Measurements from ENCODE around the gene COBL.

Gene COBL

DNA sequence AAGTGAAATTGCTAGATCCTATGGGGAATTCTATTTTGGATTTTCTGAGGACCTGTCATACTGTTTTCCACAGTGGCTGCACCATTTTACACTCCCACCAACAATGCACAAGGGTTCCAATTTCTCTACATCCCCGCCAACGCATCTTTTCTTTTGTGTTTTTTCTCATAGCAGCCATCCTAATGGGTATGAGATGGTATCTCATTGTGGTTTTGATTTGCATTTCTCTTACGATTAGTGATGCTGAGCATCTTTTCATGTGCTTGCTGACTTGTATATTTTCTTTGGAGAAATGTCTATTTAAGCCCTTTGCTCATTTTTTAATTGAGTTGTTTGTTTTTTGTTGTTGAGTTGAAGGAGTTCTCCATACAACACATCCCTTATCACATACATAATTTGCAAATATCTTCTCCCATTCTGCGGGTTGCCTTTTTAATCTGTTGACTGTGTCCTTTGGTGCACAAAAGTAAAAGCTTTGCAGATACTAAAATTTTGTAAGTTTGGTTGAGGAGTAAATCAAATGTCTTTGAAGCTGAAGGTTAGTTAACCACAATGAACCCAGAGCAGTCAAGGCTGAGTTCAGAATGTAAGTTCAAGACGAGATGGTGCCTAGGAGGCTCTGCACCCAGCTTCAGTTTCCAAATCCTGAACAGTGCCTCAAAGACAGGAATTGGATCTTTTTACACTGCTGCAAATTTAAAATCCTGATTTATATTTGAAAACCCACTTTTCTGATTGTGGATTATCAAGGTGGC lies 195.4 kb downstream of the COBL start:
- no peak for DNase-seq (ENCODE audit: low spot score)

DNA sequence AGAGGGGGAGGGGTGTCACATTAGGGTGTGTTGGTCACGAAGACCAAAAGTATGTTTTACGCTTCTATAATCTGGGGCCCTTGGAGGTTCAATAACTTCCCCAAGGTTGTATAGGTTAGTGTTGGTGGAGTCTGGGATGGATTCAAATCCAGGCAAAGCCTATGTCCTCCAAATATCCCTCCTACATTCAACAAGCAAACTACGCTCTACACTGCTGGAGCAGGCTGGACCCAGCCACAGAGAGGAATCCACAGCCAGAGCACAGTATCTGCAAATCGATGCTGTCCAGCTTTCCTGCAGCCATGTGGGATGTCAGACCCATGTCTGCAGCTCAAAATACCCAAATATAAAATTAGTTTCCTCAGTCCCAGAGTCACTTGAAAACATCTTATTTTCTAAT lies 198.0 kb downstream of the COBL start:
- DNase-seq (ENCODE audit: low spot score): no peak

DNA sequence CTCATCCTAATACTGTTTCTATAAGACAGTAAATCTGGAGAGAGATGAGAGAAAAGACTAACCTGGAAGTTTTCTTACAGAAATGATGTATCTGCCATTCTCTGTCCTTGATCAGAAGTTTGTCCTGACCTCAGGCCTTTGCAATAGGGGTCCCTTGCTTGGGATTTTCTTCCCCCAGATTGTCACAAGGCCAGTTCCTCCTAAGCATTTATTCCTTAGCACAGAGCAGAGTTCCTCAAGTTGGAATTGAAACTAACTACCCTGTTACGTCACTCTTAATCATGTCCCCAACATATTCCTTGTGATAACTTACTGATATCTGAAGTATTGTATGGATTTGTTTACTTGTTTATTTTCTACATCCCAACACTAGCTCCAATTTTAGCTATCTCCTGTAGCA lies 202.1 kb downstream of the COBL start:
- DNase-seq (ENCODE audit: low spot score): no peak

DNA sequence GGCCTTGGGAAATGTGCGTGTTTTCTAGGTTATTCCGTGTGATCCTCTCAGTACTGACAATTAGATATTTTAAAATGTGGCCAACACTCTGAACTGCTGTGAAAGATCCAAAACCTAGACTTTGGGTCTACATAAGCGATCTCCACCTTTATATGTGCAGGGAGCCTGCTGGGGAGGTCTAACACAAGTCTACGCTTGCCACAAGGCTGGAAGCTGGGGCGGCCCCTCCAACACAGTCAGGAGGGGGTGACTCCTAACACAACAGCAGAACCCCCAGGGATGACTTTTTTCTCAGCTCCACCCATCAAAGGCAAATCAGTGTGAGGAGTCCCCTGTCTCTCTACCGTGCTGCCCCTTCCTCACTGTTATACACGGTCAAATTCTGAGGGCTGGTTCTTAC lies 202.6 kb downstream of the COBL start:
- no peak for DNase-seq (ENCODE audit: low spot score)

DNA sequence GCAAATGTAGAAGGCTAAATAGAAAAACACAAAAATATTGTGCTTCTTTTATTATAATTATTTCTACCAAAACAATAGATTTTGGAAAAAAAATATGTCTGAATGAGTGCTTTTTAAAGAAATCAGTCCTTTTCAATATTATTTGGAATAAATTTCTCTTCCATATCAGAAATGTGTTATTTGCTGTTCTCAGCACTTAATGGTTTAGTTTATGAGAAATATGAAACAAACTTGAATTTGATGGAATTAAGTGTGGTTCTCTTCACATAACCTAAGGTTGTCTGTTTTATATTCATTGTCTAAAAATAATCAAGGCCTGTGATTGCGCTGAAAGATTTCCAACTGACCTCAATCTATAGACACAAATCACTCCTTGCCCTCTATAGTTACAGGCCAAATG lies 203.0 kb downstream of the COBL start:
- no peak for DNase-seq (ENCODE audit: low spot score)

DNA sequence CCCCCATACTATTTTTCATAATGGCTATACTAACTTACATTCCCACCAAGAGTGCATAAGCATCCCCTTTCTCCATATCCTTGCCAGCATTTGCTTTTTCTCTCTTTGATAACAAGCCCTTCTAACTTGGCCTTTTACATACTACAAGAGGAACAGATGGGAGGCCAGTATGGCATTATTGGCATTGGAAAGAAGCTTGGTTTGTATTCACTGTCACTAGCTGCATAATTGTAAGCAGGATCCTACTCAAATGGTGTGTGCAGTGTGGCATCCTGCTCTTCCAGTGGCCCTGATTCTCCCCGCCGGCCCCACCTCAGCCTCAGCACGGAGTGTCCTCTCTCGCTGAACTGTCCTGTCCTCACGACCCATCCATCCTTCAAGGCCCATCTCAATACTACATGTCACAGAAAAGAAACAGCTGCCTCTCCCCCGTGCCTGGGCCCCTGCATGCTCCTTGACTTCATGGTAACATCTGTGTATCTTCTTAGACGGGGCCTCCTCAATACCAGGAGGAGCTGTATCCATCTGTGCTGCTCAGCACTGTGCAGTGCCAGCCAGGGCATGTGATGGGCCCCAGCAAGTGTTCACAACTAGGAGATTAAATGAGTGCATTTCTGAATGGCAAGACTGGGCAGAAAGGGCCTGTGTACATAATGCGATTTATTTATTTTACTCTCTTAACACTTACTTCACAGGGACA lies 205.2 kb downstream of the COBL start:
- no peak for DNase-seq (ENCODE audit: low spot score)

DNA sequence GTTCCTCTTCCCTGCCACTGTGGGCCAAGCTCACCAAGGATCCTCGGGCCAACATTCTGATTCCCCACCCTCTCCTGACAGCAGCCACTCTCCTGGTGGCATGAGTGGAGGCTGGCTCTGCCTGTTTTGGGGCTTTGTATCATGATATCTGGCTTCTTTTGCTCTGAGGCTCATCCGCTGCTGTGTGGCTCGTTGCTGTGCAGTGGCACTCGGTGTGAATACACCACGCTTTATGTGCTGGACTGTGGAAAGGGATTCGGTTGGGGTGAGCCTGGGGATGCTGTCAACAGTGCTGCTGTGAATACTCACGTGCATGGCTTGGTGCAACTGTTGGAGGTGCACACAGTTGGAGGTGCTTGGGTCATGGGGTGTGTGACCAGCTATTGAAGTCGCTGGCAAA lies 208.5 kb downstream of the COBL start:
- DNase-seq (ENCODE audit: low spot score): no peak

DNA sequence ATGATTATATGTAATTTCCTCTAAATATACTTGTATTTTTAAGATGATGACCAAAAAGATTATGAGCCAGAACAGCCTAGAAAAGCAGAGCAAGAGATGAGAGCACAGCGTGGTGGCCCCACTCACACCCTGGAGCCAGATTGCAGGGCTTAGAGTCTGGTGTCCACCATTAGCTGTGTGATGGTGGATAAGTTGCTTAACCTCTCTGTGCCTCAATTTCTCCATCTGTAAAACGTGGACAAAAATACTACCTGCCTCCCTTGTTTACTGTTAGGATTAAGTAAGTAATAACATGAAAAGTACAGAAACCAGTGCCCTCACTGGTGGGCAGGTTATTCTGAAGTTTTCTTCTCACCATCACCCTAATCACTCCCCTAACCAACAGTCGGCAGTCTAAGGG lies 212.3 kb downstream of the COBL start:
- DNase-seq (ENCODE audit: low spot score): no peak

DNA sequence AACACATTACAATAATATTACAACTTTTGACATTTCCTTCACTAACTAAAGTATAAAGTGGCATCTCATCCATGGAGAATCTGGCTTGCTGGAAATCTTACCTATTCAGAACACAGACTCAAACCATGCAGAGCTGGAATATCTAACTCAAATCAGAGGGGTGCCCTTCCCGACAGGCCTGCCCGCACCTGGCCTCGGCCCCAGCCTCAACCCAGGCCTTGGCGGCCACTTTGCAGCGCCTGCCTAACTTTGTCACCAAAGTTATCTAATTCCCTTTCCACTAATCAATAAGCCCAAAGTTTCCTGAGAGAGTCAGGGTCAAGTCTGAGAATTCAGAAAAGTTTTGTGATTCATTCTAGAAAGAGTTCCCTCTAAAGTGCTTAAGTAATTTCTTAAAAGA lies 212.9 kb downstream of the COBL start:
- no peak for DNase-seq (ENCODE audit: low spot score)

DNA sequence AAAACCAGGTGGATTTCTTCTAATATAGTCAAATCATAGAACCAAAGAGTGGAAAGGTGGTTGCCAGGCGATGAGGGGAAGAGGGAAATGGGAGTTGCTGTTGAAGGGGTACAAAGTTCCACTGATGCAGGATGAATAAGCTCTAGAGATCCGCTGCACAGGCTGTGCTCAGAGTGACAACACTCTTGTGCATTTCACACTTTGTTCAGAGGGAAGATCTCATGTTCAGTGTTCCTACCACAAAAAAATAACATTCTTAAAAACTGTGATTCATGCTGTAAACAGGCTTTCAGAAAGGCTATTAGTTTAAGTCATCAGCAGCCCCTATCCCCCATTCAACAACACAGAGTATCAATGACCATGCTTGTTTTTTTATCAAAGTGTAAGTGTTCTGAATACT lies 213.8 kb downstream of the COBL start:
- no peak for DNase-seq (ENCODE audit: low spot score)

DNA sequence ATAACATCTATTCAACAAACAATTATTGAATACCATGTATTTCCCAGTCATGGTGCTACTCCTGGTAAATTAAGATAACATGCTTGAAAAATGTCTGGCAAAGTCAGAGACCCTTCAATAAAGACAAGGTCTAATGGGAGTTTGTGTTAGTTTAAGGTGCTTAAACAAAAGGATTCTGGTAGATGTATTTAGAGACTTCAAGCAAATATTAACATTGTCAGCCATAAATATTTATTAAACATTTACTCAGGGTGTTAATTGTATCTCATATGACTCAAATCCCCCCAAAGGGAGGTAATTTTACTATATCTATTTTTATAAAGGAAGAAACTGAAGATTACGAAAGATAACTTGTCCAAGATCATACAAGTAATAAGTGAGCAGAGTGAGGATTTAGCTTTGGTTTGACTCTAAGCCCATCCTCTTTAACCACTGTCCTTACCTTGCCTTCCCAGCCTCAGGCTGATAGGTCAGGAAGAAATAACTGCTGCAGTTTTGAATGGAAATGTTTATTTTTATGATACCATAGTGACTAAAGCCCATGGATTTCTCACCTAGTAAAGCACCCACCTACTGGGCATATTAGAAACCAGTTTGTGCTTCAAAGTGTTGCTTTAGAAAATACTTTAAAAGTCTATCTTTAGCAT lies 215.4 kb downstream of the COBL start:
- DNase-seq (ENCODE audit: low spot score): no peak

DNA sequence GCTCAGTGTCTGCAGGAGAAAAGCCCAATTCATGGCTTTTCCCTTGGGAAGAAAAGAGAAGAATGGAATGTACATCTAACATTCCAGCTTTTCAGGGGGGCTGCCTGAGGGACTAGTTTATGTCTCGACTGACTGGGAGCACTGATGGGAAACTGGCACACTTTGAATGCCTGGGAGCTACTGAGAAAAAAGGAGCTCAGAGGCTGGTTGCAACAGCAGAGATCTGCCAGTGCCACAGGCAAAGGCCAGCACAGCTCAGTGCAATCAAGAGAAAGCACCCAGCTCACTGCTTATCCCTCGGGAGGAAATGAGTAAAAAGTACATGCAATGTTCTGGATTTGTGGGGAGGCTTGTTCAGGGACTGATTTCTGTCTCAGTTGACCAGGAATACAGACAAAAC lies 226.2 kb downstream of the COBL start:
- DNase-seq (ENCODE audit: low spot score): no peak

DNA sequence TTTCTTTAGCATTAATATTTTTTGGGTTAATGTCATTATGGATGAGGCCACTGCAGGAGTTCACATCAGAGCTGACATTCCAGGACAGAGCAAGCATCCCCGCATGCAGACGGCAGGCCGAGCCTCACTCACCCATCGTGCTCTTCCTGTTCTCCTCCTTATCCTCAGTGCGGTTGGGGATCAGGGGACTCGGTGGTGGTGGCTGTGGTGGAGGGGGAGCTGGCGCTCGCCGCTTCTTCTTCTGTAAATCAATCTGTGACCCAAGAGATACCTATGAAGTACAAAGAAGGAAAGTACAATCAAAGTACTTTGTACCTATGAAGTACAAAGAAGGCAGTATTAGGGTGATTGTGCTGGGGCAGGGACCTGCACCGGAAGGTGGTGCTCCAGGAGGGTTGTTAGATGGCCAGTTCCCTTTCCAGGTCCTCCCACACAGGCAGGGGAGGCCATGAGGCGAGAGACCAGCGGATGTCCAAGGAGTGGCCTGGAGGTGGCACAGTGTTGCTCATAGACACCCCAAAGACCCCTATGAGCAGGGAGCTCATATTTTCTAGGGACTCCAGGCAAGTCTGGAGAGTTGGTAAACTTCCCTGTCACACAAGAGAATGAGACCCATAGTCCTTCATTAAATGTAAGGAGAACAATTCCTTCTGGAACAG lies 231.4 kb downstream of the COBL start:
- DNase-seq (ENCODE audit: low spot score): no peak

DNA sequence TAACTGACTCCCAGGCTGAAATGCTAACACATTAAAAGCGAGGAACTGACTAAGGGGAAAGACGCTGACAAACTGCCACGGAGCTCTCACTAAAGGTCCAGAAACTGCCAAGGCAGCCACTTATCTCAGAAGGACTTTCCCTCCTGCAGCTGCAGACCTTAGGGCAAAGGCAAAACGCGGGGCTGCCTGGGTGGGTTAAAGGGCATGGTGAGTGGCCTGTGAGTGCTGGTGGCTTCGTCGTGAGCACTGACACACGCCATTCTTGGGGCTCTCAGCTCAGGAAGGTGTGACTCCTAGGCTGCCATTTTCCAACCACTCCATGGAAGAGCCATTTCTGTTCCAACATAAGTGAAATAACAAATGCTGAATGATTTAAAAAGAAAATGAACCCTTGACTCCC lies 232.5 kb downstream of the COBL start:
- DNase-seq (ENCODE audit: low spot score): no peak

DNA sequence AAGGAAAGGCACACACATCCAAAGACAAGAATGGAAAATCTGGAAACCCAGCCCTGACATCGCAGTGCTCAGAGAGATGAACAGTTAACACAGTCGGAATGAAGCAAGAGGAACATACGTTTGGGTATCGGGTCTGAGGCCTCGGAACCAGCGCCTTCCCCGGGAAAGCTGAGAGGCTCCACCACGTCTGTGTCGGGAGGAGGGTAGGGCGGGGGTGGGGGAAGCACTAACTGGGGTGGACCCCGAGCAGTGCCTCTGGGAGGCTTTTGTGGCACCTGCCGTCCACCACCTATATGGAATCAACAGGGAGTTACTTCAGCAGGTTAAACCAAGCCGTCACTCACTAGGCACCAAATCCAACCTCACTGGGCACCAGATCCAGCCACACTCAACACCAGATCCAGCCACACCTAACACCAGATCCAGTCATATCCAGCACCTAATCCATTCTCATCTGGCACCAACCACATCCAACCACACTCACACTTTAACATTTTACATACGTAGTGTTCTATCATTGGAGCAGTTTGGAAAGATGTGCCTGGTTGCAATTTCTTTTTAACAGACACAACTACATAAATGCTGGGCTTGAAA lies 233.6 kb downstream of the COBL start:
- DNase-seq (ENCODE audit: low spot score): no peak

DNA sequence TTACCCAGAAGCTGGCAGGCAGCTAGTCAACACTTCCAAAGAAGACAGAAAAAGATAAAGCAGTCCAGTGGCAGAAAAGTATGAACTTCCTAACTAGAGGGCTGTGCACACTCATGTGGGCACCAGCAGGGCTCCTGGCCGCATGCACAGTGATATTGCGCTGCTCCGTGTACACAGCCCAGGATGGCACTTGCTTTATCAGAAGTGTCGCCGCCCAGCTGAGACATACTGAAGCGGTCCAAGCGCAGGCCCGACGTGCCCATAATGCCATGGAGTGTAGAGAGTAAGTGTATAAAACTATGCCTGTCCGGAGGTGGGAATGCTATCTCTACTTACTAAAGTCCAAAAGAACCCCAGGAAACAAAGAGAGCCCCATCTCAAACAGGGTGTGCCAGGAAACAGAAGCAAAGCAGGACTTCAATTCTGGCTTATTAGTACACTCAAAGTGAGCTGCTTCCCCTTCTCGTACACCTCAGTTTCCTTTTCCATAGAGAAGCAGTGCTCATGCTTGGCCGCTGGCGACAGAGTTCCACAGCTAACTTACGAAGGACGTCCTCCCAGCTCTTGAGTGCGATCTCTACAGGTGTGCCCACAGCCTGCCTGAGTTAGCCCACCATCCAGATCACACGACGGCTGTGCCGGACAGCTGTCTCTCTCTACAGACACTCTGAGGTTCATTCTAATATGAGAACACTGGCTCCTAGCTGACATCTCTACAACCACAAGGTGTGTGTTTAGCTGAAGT lies 234.3 kb downstream of the COBL start:
- DNase-seq (ENCODE audit: low spot score): no peak

DNA sequence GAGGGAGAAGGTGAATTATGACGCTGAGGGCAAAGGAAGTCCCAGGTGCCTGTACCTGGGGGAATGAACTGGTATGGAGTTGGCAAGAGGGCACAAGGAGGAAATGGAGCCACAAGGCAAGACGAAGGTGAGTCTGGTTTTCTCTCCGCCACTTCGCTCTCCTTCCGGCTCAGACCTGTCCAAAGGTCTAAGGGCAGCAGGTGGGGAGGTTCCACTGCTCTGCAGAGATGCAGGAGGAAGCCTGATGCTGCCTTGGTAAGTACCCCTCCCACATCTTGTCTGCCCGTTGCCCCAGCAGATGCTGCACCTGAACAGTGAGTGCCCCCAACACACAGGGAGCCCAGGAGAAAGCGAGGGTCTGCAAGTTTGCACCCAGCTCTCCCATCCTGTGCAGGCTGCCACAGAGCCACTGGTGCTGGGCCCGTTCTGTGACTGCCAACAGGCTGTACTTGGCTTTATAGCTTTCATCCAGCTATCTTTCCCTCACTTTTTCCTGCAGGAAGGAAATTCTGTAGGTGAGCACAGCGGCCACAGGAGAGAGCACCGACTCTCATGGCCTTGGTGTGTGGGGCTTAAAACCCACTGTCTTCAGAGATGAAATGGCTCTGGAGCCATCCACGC lies 235.2 kb downstream of the COBL start:
- DNase-seq (ENCODE audit: low spot score): no peak

DNA sequence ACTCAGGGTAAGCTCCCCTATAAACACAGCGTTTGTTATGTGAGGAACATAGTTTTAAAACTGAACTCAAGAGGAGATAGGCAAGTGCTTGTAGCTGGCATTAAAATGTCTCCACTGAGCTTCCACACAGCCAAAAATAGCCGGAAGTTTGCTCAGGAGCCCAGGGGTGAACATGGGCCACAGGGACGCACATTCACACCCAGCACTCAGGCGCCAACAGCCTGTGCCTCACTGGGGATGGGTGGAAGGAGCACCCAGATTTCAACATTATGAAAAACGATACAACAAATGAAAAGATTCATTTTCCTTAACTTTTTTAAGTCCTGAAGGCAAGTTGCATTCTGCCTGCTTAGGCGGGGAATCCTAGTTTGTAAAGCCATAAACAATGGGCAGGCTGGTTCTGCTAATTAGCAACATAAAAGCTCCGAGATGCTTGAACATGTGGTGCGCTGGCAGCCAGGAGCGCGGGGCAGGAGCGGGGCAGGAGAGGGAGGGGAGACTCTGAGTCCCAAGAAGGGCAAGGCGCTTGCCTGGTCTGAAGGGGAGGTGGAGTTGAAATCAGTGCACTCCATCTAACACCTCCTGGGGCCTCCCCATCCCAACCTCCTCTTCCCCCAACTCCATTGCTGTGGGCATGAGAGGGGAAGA lies 235.9 kb downstream of the COBL start:
- no peak for DNase-seq (ENCODE audit: low spot score)

DNA sequence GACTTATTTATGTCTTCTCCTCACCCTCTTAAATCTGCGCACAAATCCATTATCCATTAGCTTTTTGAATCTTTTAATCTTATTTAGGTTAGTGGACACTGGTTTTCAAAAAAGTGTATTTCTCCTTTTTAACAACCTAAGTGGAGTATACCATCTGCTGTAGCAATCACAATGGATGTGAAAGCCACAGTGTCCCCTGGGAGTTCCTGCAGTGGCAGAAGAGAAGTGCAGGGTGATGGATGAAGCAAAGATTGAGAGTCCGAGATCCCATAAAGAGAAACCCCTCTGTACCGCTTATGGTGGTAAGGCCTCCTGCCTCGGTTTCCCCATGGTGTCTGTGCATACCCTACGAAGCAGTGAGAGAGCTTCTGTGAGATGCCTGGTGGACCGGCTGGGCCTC lies 236.4 kb downstream of the COBL start:
- DNase-seq (ENCODE audit: low spot score): no peak

DNA sequence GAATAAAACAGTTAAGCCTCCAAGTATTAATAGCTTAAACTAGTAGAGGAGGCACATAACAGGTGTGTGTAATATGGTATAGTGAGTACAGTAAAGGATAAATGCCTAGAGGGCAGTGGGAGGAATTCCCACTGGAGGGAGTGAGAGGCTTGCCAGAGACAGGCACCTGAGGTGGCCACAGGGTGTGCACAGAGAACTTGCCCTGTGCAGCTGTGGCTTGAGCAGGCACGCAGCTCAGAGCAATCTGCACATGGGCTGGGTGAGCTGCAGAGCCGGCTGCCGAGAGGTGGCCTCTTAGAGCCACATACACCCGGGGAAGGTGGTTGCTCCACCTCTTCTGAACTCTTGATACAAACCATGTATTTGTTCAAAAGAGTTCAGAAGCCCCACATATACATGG lies 237.1 kb downstream of the COBL start:
- DNase-seq (ENCODE audit: low spot score): no peak

DNA sequence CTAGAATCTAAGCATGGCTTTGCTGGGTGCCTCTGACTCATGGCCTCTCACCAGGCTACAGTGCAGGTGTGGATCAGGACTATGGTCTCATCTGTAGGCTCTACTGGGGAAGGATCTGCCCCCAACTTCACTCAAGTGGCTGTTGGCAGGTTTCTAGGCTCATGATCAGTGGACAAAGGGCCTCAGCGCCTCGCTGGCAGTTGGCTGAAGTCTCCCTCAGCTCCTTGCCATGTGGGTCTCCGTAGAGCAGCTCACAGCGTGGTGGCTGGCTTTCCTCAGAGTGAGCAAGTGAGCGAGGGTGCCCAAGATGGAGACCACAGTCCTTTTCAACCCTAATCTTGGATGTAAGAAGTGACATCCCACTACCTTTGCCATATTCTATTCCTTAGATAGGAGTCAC lies 238.0 kb downstream of the COBL start:
- no peak for DNase-seq (ENCODE audit: low spot score)

Measured in hematopoietic multipotent progenitor cell treated with erythropoietin and hydrocortisone succinate and interleukin-3 and kit ligand, for 17 days (in vitro differentiated cells).